C4-2B (cell line): ENCODE data around the gene MYMK.

Experiments used
- ZFX ChIP-seq: fragments of 450-650 bp; IDR thresholded peaks from 2 replicates; pipeline ENCODE4 v1.6.1; 2017
- TF ChIP-seq, protein P1 (sequence below): fragments of 450-650 bp; conservative IDR thresholded peaks from 2 replicates; pipeline ENCODE4 v1.5.1; 2017; ENCODE audit warnings: mild to moderate bottlenecking

DNA sequence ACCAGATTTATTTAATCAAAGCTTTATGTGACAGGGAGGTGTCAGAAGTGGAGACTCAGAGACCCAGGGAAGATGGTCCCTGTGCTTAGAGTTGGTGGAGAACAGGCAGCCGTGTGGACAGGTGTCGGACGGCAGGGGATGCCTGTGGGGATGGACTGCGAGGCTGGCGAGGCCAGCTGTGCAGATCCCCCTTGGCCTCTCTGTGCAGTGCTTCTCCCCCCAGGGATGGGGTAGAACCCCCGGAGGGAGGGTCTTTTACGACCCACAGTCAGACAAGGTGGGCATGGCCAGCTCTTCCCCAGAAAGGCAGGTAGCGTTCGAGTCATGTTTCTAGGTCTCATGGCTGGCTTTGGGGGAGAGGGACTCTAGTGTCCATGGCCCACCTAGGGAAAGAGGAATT lies 41.1 kb downstream of the MYMK start:
- TF ChIP-seq, protein P1, sequence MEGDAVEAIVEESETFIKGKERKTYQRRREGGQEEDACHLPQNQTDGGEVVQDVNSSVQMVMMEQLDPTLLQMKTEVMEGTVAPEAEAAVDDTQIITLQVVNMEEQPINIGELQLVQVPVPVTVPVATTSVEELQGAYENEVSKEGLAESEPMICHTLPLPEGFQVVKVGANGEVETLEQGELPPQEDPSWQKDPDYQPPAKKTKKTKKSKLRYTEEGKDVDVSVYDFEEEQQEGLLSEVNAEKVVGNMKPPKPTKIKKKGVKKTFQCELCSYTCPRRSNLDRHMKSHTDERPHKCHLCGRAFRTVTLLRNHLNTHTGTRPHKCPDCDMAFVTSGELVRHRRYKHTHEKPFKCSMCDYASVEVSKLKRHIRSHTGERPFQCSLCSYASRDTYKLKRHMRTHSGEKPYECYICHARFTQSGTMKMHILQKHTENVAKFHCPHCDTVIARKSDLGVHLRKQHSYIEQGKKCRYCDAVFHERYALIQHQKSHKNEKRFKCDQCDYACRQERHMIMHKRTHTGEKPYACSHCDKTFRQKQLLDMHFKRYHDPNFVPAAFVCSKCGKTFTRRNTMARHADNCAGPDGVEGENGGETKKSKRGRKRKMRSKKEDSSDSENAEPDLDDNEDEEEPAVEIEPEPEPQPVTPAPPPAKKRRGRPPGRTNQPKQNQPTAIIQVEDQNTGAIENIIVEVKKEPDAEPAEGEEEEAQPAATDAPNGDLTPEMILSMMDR = no peak
- TF ChIP-seq ZFX = no peak
